GM20431 (cell line): ENCODE data around the gene FAM13A.
"Not testable (repeated sequence)": the region's sequence is repeated elsewhere in the genome, so short reads cannot be mapped to it uniquely, and the experiment has no call there.

Source experiments
- in situ Hi-C: fragments of 300-500 bp; cut with MseI, MboI; formaldehyde crosslinking; loops from one replicate; pipeline ENCODE4 v1.15.0; 2020; ENCODE audit warnings: low sequenced_read_pairs; ENCODE audit not compliant: unreplicated experiment

The FAM13A gene

GRCh38 chr4:89056953-89057398 lies at the start of gene FAM13A:
Gene FAM13A, minus strand, starts transcription at chr4:89057185. Its CDS starts 221 bp downstream, at chr4:89056964.
- in situ Hi-C loops: no loop called here

DNA sequence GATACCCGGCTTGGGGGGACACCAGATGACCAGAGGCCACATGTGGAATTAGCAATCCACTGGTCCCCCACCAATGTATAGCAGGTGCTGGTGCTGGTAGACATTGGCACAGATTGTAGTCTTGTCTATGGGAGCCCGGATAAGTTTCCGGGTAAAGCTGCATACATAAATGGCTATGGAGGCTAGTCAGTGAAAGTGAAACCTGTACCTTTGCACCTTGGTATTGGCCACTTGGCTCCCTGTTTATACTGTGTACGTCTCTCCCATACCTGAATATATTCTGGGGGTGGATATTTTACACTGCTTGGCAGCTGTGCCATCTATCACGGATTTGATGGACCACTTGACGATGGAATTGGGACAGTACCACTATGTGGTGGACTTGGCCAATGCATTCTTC lies 48.7 kb upstream of the FAM13A start:
- in situ Hi-C loops: no loop called here

- in situ Hi-C loops: no loop called here
These were observed 44.5 kb upstream of the FAM13A start for GRCh38 chr4:89101256-89102161.

- in situ Hi-C loops: no loop called here
These were observed 43.9 kb upstream of the FAM13A start for GRCh38 chr4:89100853-89101252.

GRCh38 chr4:89099471-89099870 lies 42.5 kb upstream of the FAM13A start:
- in situ Hi-C loops: no loop called here

DNA sequence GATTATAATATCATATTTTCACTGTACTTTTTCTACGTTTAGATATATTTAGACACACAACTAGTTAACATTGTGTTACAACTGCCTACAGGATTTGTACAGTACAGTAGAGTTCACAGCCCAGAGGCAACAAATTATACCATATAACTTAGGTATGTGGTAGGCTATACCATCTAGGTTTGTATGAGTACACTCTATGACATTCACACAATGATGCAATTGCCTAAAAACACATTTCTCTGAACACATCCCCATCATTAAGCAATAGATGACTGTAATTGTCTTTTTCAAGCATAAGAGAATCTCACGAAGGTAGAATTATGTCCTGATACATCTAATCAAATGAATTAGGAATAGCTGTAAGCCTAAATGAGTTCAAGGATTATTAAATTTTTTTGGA lies 42.0 kb upstream of the FAM13A start:
- in situ Hi-C loops: no loop called here

- in situ Hi-C loops: no loop called here
These were observed 21.3 kb upstream of the FAM13A start for GRCh38 chr4:89078300-89078699.

DNA sequence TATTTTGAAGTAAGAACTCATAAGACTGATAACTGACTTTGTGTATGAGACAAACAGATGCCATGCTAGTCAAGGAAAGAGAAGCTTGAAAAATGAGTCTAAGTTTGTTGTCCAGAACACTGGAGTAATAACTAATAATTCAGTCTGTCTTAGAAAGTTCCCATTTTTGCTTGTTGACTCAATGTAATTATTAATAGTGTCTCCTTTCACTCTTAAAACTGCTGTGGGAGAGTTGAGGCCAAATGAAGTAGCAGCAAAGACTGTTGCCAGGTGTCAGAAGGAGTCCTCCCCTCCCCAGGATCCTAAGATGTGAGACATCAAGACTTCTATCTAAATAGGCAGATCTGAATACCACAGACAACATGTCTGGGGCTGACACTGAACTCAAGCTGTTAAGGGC lies 20.8 kb upstream of the FAM13A start:
- in situ Hi-C loops: no loop called here

- in situ Hi-C loops: no loop called here
These were observed 15.9 kb upstream of the FAM13A start for GRCh38 chr4:89072921-89073320.

DNA sequence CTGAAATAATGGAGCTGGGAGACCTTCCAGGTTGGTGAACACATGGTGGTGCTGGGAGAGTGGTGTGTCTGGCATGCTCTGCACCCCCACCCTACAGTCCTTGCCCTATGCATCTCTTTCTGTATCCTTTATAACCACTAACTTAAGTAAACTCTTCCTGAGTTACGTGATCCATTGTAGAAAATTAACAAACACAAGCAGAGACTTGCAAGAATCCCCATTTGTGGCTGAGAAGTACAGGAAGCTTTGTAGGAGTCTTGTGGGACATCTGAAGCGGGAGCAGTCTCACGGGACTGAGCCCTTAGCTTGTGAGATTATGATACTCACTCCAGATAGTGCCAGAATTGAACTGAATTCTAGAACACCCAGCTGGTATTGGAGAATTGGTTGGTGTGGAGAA lies 14.3 kb upstream of the FAM13A start:
- in situ Hi-C loops: no loop called here

GRCh38 chr4:89070041-89070440 lies 13.1 kb upstream of the FAM13A start:
- in situ Hi-C loops: no loop called here

GRCh38 chr4:89069481-89069880 lies 12.5 kb upstream of the FAM13A start:
- in situ Hi-C loops: no loop called here

- in situ Hi-C loops: no loop called here
These were observed 10.4 kb upstream of the FAM13A start for GRCh38 chr4:89067417-89067816.

GRCh38 chr4:89064848-89065247 lies 7.9 kb upstream of the FAM13A start:
- in situ Hi-C loops: no loop called here

- in situ Hi-C loops: not testable (repeated sequence)
These were observed 859 bp upstream of the FAM13A start for GRCh38 chr4:89057844-89058243.

DNA sequence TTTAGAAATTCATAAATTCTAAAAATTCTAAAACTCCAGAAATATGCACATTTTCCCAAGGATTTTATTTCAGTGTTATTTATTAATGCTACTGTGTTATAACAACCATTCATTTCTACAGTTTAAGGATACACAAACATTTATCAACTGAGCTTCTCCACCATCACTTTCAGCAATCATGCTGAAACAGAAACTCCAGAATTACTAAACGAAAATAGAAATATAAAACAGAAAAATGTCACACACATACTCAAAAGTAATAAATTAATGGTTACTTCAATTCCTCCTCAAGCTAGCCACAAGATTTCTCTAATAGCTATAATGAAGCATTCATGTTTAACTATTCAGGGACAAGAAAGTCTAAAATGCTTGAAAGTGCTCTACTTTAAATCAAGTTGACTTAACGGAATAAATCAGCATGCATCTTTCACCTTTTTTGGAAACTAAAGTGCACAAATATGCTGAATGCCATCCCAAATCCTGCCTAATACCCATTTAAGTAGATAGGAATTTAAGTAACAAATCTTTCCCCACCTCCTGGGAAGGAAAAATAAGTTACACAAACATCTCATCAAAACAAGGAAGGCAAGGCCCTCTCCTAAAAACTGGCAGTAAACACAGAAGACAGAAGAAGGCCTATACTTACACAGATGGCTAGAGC lies 563 bp downstream of the FAM13A start:
- in situ Hi-C loops: no loop called here

DNA sequence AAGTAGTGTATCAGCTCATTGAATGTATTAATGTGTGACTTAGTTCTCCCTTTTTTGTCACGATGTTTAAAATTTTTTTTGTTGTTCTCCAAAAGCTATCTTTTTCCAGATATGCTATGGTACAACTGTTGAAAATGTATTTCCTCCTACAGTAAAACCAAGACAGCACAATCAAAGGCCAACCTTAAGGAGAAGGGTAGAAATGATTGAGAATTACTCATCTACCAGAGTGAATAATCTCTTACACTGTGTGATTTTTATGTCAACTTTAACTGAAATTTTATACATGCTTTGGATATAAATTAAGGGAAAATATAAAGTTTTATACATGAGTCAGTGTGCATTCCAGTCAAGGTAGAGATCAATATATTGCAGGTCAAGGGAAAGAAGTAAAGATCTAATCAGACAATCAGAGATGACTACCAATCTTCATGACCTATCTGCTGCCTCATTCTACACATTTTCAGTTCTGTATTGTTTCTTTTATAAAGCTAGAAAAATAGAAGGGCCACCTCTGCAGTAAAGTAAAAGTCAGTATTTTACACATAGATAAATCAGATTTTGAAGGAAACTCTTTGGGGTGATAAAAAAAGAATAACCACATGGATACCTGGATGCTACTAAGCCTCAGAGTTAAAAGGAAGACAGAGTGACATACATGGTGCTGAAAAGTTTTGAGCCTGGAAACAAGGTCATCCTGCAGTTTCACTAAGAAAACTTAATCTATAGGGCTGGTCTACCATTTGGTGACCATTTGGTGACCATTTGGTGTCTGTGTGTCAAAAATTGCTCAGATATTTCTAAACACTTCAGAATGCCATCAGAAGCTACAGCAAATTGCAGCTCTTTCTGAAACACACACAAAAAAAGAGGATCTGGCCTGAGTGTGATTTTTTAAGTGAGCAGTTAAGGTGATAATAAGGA lies 1.6 kb downstream of the FAM13A start:
- in situ Hi-C loops: no loop called here

- in situ Hi-C loops: no loop called here
These were observed 2.4 kb downstream of the FAM13A start for GRCh38 chr4:89054627-89055026.

GRCh38 chr4:89049853-89050252 lies 7.1 kb downstream of the FAM13A start:
- in situ Hi-C loops: loop anchor here (25.0 kb wide), 1 partner anchor 513 kb away; no protein-coding TSS in a partner anchor

DNA sequence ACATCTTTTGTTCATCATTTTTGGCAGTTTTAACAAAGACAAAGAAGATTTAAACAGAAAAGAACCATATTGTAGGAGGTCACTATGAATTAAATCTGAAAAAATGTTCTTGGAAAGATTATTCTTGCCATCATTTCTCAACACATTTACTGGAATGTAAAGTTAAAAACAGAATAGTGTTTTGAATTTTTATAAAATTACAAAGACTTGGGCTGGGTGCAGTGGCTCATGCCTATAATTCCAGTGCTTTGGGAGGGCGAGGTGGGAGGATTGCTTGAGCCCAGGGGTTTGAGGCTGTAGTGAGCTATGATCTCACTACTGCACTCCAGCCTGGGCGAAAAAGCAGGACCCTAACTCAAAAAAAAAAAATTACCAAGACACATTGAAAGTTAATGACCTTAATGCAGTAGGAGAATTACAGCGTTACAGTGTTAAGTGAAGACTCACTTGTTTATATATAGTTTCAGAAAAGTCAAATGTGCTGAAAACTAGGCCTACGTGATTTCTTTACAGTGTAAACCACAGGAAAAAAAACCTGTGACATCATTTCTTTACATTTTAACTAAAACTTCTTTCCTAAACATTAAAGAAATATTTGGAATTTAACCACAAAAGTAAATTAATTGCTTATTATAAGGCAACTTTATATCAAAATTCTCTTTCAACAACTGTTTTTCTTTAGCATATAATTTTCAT lies 7.9 kb downstream of the FAM13A start:
- in situ Hi-C loops: loop anchor here (25.0 kb wide), 1 partner anchor 512 kb away; no protein-coding TSS in a partner anchor
